Measurements from ENCODE around the gene DNAJC17.

The DNAJC17 gene

GRCh38 chr15:40716165-40716564 lies 91.1 kb downstream of the DNAJC17 start:
- TF ChIP-seq CTCF (IDR thresholded peaks at IDR 0.05; ENCODE audit: low read depth, low read length, missing control alignments) = no peak
- no peak for DNase-seq (ENCODE audit: extremely low read depth, low read depth)
- H3K4me3 ChIP-seq (replicated peaks; ENCODE audit: low read depth, low read length) = no peak overlapping the region

Measured in HFF-Myc (cell line).